Mucosa of rectum (tissue), 2 donors: Measurements from ENCODE around the gene DOCK1.

Experiments used
- H3K27ac ChIP-seq, 2 donors: one replicate each; pipeline ENCODE4 v1.7.0; 2013; ENCODE audit warnings: inconsistent platforms in 2 of 2, low read depth in 2 of 2, low read length in 2 of 2
- H3K27me3 ChIP-seq, 2 donors: one replicate each; pipeline ENCODE4 v1.7.0; 2013; ENCODE audit warnings: low read length in 2 of 2; ENCODE audit not compliant: control insufficient read depth in 2 of 2, insufficient read depth in 2 of 2
- H3K36me3 ChIP-seq, 2 donors: one replicate each; pipeline ENCODE4 v1.7.0; 2013; ENCODE audit warnings: low read length in 2 of 2; ENCODE audit not compliant: control insufficient read depth in 2 of 2, insufficient read depth in 2 of 2
- H3K4me1 ChIP-seq, 2 donors: one replicate each; pipeline ENCODE4 v1.7.0; 2013; ENCODE audit warnings: low read length in 2 of 2, mild to moderate bottlenecking in 1 of 2; ENCODE audit not compliant: control insufficient read depth in 2 of 2, insufficient read depth in 2 of 2
- H3K4me3 ChIP-seq, 2 donors: one replicate each; pipeline ENCODE4 v1.7.0; 2013; ENCODE audit warnings: low read length in 2 of 2
- H3K9ac ChIP-seq, 2 donors: one replicate each; pipeline ENCODE4 v1.7.0; 2013; ENCODE audit warnings: low read length in 2 of 2, low read depth in 1 of 2, mild to moderate bottlenecking in 1 of 2
- H3K9me3 ChIP-seq, 2 donors: one replicate each; pipeline ENCODE4 v1.7.0; 2013; ENCODE audit warnings: low read length in 2 of 2; ENCODE audit not compliant: control insufficient read depth in 2 of 2
- donor health status: healthy.
- donor health status: Normal muscosa, but diverticular disease.

Gene DOCK1

DNA sequence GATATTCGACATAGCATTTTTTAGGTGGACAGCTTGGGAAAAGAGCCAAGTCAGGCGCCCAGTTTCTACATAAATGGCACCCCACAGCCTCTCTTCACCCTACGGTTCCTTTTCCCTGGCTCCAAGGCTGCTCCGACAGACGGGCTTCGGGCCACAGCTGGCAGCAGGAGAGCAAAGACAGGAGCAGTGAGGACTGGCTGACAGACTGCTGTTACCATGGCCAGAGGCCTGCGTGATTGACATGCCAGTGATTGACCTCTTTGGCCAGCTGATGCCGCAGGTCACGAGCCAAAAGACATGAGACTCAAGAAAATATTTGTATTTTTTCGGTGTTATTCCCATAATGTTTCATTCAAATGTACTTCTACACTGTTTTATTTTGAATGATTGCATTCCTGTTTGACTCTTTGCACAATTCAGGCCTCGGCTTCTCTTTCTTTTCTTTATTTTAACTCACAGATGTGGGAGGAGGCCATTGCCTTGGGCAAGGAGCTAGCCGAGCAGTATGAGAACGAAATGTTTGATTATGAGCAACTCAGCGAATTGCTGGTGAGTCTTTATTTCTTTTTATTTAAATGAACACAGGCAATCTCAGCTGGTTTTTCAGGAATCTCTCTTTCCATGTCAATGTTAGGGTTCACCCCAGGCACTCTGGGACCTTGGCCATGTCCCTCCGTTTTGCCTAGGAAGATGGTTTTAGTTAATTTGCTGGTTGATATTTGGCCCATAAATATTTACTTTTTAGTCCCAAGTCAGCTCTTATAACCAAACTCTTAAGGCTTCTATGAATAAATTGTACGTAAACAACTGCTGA, 497.6 kb downstream of the DOCK1 start:
- no peak overlapping the region for H3K9ac ChIP-seq
- peaks cover 0 to 6% of the 10 kb centered on the region in 2 donors for H3K36me3 ChIP-seq
- H3K4me1 ChIP-seq = no peaks in the 10 kb centered on the region
- H3K4me3 ChIP-seq = no peak overlapping the region
- H3K27me3 ChIP-seq = no peaks in the 10 kb centered on the region
- H3K27ac ChIP-seq = no peak overlapping the region
- H3K9me3 ChIP-seq = no peaks in the 10 kb centered on the region

DNA sequence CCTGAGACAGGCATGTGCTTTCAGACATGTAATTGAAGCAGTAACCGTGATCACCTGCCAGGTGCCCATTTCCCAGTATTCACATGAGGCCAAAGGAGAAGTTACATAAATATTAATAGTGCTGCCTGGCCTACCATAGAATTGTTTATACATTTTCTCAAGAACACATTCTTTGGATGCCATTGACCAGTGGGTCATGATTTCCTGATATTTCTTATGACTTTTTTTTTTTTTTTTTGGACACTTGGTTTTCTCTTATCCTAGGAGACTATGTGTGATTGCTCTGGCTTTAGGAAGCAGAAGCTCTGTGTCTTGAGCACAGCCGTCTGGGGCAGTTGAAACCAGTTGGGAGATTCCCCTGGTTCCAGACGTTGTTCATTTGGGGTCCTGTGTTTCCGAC, 500.0 kb downstream of the DOCK1 start:
- H3K4me1 ChIP-seq = no peaks in the 10 kb centered on the region

DNA sequence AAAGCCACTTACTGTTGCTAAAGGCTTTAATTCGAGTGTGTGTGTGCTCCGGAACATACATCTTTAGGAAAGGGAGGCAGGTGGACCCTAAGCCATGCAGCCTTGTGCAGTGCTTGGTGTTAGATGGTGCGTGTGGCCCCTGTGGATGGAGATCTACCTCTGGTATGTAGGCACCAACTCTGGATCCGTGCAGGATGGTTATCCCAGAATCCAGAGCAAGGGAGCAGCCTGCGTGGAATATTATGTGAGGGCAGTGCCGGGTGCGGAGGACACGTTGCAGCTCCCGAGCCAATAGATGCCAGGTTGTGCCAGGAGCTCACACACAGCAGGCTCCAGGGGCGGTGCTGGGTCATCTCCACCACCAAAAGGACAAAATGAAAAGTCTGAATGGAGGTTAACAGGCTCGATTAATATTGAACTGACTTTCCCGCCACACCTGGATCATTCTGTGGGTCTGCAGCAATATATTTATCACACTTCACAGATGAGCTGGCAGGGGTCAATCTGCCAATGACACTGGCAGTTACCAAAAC, 500.9 kb downstream of the DOCK1 start:
- H3K9me3 ChIP-seq = no peaks in the 10 kb centered on the region
- no peak overlapping the region for H3K27ac ChIP-seq
- no peak overlapping the region for H3K9ac ChIP-seq
- H3K36me3 ChIP-seq = peaks cover 5 to 8% of the 10 kb centered on the region in 2 donors
- no peaks in the 10 kb centered on the region for H3K4me1 ChIP-seq
- H3K27me3 ChIP-seq = no peaks in the 10 kb centered on the region
- no peak overlapping the region for H3K4me3 ChIP-seq

More for the DNA sequence above, 500.0 kb downstream of the DOCK1 start:
- no peak overlapping the region for H3K4me3 ChIP-seq
- no peaks in the 10 kb centered on the region for H3K27me3 ChIP-seq
- H3K9ac ChIP-seq = no peak overlapping the region
- peaks cover 0 to 8% of the 10 kb centered on the region in 2 donors for H3K36me3 ChIP-seq
- H3K27ac ChIP-seq = no peak overlapping the region
- H3K9me3 ChIP-seq = no peaks in the 10 kb centered on the region

DNA sequence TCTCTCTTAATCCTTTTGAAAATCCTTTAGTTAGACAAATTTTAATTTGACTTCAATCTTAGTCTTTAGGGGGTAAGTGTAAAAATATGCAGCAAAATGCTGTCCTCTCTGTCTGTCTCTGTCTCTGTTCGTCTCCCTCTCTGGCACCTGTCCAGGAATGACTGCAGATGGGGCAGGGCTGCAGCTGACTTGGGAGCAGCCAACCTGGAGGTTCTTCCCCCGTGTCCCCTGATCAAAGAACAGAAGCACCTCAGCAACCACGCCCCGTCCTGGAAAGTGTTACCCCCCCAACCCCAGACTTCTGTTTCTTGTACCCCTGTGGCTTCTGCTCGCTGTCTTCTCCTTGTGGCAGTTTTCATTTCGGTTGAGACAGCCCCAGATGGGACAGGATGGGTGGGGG, 502.3 kb downstream of the DOCK1 start:
- Histone ChIP-seq H3K4me1 (no peaks in the 10 kb centered on the region), H3K27me3 (no peaks in the 10 kb centered on the region), H3K9ac (no peak overlapping the region), H3K9me3 (no peaks in the 10 kb centered on the region), H3K27ac (no peak overlapping the region), H3K36me3 (peaks cover 8% of the 10 kb centered on the region in 2 donors), H3K4me3 (no peak overlapping the region)

DNA sequence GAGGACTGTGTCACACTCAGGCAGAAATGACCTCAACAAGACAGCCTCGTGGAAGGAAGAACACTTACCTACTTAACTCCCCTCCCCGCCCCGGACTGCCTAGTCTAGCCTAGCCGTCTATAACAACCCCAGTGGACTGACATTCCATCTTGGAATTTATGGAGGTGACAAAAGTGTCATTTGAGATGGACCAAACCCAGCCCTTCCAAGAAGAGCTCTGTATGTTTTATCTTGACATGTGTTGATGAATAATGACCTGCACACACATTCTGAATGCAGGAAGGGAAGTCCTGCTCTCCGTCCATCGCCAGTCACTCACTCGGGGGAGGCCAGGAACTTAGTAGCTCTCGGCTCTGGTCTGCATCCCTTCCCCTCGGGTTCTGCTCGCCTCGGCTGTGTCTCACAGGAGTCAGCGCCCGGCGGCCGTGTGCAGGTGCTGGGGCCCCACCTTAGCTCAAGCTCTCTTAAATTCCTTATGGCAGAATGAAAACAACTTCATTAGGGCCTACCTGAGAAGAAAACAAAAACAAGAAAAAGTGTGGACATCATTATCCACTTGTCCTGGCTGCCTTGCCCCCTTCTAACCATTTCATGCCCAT, 503.0 kb downstream of the DOCK1 start:
- Histone ChIP-seq H3K4me3 (no peak overlapping the region), H3K27me3 (no peaks in the 10 kb centered on the region), H3K27ac (no peak overlapping the region), H3K36me3 (peaks cover 8% of the 10 kb centered on the region in 2 donors), H3K4me1 (no peaks in the 10 kb centered on the region), H3K9ac (no peak overlapping the region), H3K9me3 (no peaks in the 10 kb centered on the region)

DNA sequence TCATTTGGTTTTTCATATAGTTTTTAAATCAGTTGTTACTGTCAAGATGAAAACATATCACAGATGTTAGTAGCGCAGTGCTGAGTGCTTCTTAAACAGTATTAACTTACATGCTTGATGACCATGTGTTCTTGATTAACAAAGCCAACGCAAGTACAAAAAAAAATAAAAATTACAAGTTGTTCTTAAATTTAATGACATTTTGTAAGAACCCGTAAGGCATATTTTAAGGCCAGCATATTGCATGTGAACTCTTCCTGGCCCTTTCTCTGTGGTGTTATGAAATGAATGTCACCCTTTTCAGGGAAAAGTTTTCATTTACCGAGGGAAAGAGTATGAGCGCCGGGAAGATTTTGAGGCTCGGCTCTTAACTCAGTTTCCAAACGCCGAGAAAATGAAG, 503.5 kb downstream of the DOCK1 start:
- H3K36me3 ChIP-seq = peaks cover 8% of the 10 kb centered on the region in 2 donors
- no peak overlapping the region for H3K27ac ChIP-seq
- H3K4me1 ChIP-seq = no peaks in the 10 kb centered on the region
- no peak overlapping the region for H3K4me3 ChIP-seq
- H3K27me3 ChIP-seq = no peaks in the 10 kb centered on the region
- H3K9ac ChIP-seq = no peak overlapping the region
- no peaks in the 10 kb centered on the region for H3K9me3 ChIP-seq

DNA sequence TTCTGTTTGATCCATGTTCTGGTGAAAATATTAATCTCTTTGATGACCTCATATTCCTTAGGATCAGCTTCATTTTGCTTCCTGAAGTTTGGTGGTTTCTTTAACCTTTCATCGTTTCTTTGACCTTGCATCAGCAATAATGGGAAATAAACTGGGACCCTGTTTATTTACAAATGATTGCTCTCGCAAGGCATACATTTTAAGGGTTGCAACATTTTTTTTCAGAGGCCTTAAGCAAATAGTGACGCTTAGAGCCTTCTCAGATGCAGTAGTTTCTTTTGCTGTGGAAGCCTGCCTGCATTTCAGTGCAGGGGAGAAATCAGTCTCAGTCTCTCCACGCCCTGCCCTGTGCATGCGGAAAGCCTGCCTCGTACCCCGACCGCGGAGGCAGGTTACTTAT, 504.8 kb downstream of the DOCK1 start:
- H3K27ac ChIP-seq = no peak overlapping the region
- H3K4me3 ChIP-seq = no peak overlapping the region
- no peak overlapping the region for H3K9ac ChIP-seq
- H3K36me3 ChIP-seq = peaks cover 8% of the 10 kb centered on the region in 2 donors
- H3K4me1 ChIP-seq = no peaks in the 10 kb centered on the region
- H3K27me3 ChIP-seq = no peaks in the 10 kb centered on the region
- no peaks in the 10 kb centered on the region for H3K9me3 ChIP-seq

DNA sequence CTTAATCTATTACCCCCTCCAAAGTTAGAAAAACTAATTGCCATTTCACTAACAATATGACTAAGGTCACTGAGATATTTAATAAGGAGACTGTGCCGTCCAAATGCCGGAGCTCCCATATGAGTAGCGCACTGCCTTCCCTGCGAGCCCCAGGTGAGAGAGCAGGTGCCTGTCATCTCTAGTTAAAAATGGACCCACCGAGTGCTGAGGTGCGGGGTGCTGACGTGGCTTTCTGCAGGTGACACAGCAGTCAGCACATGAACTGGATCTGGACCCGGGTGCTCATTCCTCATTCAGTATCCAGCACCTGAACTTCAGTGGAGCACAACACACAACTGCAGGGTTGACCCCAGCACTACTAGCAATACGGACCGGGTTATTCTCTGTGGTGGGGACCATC, 505.8 kb downstream of the DOCK1 start:
- peaks cover 5 to 8% of the 10 kb centered on the region in 2 donors for H3K36me3 ChIP-seq
- no peaks in the 10 kb centered on the region for H3K27me3 ChIP-seq

DNA sequence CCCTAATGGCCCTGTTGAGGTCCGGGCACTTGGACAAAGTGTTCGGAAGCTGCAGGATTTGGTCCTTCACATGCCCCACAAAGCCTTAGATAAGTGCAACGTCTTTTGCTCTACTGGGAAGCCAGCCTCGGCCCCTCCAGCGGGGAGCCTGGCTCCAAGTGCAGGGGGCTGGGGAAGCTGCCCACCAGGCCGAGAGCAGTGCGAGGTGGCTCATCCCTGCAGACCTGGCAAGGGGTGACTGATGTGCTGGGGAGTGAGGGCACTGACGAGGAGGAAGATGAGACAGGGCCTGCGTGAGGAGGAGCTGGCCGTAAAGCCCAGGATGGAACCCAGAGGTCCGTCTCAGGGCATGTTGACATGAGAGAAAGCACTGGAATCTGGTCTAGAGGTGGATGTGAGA, 508.1 kb downstream of the DOCK1 start:
- no peak overlapping the region for H3K4me3 ChIP-seq
- peaks cover 5 to 12% of the 10 kb centered on the region in 2 donors for H3K36me3 ChIP-seq
- H3K27ac ChIP-seq = no peak overlapping the region
- no peak overlapping the region for H3K9ac ChIP-seq
- no peaks in the 10 kb centered on the region for H3K27me3 ChIP-seq
- no peaks in the 10 kb centered on the region for H3K4me1 ChIP-seq
- no peaks in the 10 kb centered on the region for H3K9me3 ChIP-seq

More for the DNA sequence above, 505.8 kb downstream of the DOCK1 start:
- no peak overlapping the region for H3K9ac ChIP-seq
- no peak overlapping the region for H3K27ac ChIP-seq
- no peaks in the 10 kb centered on the region for H3K9me3 ChIP-seq
- no peak overlapping the region for H3K4me3 ChIP-seq
- H3K4me1 ChIP-seq = no peaks in the 10 kb centered on the region

DNA sequence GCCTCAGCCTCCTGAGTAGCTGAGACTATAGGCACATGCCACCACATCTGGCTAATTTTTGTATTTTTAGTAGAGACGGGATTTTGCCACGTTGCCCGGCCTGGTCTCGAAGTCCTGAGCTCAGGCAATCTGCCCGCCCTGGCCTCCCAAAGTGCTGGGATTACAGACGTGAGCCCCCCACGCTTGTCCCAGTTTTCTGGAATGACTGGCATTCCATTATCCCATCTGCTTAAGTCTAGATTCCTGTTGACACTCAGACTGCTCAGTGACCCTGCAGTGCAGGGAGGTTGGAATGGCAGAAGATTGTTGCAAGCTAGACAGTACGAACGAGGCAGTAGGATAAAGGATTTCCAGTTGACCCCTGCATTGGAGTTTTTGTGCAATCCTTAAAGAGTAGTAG, 508.8 kb downstream of the DOCK1 start:
- Histone ChIP-seq H3K27me3 (no peaks in the 10 kb centered on the region), H3K27ac (no peak overlapping the region), H3K4me3 (no peak overlapping the region), H3K9me3 (no peaks in the 10 kb centered on the region), H3K9ac (no peak overlapping the region), H3K36me3 (peaks cover 5 to 12% of the 10 kb centered on the region in 2 donors), H3K4me1 (no peaks in the 10 kb centered on the region)
